GM21737 (cell line): ENCODE data around the gene GPR180.

Experiments
- ATAC-seq: cut with Tn5 transposase; IDR thresholded peaks from one replicate; pipeline ENCODE4 v1.9.1; 2021; ENCODE audit warnings: mild to moderate bottlenecking, moderate library complexity; ENCODE audit not compliant: unreplicated experiment

Gene GPR180

DNA sequence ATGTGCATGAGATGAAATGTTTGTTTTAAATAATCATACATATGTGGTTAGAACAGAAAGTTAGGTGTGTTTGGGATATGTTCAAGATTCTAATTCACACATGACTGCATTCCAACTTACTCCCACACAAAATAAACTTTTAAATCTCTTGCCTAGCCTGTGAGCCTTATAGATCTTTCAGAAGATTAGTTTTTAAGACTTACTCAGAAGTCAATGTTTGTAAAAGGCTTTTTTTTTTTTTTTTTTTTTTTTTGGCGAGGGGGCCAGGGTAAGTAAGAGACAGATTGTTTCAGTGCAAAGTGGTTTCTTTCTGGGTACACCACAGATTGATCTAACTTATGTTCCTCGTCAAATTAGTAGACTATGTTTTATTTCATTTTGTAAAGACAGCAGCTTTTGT is 39.1 kb downstream of the GPR180 start:
- ATAC-seq = no peak

DNA sequence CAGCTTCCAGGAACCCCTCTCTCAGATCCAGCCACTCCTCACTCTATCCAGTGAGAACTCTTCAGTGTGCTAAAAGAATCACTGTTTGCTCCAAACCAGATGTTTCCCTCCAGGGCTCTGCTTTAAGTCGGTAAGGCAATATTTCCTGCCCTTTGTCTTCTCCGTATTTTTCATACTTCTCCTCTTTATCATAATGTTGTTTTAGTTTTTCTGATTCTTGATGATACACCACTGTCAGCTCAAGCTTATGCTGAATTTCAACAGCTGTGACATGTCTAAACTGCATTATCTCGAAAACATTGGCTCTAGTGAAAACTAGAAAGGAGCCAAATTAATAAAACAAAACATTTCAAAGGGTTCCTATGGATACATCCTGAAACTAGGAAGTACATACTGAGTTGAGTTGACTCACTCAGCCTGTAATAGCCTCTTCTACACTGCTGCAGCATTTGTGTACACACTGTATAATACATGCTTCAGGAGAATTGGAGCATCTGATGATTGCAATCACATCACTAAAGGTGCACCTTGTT is 39.8 kb downstream of the GPR180 start:
- ATAC-seq = no peak

DNA sequence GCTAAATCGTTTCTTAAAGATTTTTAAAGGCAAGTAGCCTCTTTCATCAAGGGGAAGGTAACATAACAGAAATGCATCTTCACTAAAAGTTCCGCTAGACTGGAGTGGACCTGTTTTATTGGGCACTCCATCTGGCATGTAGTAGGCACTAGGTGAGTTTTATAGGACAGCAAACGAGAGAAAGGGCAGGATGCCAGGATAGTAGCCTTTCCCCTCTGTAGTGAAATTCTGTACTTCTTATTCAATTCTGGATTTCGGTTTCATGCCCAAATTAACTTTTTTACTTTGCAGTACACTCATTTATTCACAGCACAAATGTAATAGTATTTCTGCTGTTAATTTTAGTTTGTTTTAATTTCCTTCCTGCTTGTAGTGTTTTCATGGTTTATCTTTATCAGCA is 45.2 kb downstream of the GPR180 start:
- ATAC-seq = peak; percentile 70

DNA sequence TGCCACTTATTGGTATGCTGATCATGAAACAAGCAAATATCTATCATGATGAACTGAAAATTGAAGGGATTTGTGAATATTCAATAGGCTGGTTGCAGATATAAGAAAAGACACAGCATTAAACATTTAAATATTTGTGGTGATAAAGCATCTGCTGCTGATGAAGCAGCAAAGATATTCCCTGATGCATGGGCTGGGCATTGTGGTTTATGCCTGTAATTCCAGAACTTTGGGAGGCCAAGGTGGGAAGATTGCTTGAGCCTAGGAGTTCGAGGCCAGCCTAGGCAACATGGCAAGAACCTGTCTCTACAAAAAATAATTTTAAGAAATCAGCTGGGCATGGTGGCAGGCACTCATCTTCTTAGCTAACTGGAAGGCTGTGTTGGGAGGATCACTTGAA is 54.5 kb downstream of the GPR180 start:
- no peak for ATAC-seq

DNA sequence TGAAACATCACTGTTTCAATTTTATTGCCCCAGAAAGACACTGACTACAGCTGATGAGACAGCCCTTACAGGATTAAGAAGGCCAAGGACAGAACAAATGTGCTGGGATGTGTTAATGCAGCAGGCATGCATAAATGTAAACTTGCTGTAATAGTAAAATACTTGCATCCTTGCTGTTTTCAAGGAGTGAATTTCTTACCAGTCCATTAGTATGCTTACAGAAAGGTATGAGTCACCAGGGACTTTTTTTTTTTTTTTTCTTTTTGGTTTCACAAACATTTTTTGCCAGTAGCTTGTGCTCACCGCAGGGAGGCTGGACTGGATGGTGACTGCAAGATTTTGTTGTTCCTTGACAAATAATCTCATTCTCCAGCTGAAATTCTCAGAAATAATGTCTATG is 55.1 kb downstream of the GPR180 start:
- ATAC-seq = peak; percentile 79

DNA sequence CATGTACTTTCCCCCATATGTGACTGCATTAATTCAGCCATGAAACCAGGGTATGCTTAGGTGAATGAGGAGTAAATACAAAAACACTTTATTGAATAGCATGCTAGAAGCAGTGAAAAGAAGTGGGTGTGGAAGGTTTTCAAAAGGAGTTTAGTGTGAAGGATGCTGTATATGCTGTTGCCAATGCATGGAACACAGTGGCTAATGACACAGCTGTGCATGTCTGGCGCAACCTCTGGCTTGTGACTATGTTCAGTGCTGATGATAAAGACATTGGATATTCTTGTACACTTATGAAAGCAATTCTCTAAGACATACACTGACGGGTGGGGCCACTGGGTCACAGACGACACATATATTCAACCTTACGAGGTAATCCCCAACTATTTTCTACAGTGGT is 55.5 kb downstream of the GPR180 start:
- peak; percentile 36 for ATAC-seq

DNA sequence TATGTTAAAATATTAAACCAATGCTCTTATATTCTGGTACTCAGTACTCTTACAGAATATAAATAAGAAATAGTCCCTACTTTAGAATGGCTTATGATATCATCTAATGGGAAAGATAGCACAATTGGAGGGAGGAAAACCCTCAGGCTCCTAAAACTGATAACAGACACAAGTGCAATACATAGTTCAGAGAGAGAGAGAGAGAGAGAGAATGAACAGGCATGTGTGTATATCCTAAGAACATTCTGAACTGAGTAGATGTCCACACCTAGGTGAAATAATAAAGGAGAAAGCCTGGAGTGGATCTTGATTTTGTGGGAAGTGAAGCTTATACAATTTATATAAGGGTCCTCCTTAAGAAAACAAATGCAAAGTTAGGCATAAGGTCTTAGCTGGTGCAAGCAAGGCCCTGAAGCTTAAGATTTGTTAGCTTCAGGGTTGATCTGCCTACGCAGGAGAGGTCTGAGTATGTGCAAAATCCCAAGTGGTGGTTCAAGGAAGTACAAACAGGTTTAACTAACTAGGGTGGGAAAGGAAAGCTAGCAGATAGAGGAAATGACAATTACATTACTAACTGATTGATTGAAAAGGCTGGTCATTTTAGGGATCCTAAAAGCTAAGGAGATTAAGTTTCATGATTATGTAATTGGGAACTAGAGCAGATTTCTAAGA is 57.4 kb downstream of the GPR180 start:
- ATAC-seq = no peak

DNA sequence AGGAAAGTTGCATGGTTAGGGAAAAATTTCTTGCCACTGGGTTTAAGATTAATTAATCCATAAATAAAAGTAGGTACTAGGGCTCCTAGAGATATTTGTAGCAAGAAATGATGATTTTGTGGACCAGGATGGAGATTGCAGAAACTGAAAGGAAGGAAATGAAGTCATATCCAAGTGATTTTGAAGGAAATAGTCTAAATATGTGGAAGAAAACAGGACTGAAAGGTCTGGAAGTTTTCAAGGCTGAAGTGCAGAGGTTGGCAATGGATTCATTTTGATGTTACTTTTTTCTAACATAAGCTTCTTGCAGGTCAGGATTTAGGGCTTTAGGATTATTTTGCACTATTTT is 57.9 kb downstream of the GPR180 start:
- ATAC-seq = no peak

DNA sequence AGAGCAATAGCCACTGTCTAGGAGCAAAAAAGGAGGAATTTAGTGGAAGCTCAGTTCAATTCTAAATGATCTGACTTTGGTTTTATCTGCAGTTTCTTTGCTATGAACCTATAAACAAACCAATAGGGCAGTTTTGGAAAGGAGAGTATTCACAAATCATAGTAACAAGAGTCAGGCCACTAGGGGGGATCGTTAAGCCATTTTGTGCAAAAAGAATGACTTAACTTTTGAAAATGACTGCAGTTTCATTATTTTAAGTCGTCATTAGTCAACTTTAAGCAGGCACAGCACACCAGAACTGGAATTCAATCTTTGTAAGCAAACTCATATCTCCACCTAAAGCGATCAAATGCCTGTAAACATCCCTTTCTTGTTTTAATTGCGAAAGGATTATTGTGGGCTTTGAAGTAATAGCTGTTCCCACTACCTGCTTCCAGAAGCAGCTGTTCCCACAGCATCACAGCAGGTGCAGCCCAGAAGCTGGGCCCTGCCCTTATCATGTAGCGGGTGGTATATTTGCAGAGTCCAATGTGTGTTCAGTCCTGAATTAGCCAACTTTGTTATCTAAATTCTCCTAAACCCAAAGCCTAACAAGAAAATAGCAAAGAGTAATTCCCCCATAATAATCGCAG is 59.2 kb downstream of the GPR180 start:
- no peak for ATAC-seq

DNA sequence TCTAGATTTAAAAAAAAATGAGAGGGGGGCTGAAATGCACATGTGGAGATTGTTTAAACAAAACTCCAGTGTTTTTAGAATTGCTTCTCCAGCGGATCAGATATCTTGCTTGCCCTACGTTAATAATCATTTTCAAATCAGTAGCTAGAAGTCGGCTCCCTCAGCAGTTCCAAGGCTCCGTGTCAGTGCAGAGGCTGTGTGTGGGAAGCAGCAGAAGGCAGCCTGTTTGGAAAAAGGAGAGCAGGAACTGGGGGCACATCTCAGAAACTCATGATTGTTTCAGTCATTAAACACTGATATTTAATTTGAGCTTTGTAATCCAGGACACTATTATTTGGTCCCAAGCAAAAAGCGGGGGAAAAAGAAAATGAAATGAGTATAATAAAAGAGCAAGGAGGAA is 59.7 kb downstream of the GPR180 start:
- no peak for ATAC-seq

DNA sequence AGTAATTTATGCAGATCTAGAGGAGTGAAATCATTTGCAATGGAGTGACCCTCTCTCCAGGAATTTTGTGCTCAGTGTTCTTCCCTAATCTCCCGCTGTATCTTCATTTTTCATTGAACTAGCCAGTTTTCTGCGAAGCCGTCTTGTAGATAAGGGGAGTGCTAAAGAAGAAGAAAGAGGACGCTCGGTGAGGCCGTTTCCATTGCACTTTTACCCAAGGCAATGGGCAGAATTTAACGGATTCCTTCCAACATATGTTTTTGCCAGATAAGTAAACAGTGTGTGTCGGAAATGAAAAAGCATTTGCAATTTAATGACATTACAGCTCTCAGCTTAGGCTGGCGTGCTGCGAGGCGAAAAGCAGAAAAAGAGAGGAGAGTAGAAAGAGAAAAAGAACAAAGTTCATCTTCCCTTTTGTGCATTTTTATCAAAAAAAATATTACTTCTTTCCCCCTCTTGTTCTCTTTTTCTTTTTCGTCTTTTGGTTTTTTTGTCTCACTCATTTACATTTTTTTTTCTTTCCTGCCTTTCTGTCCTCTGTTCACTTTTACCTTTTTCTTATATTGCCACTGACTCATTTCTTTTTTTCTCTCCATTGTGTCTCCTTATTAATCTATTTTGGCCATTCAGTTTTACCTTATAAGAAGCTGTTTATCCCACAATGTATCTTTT is 60.8 kb downstream of the GPR180 start:
- no peak for ATAC-seq

DNA sequence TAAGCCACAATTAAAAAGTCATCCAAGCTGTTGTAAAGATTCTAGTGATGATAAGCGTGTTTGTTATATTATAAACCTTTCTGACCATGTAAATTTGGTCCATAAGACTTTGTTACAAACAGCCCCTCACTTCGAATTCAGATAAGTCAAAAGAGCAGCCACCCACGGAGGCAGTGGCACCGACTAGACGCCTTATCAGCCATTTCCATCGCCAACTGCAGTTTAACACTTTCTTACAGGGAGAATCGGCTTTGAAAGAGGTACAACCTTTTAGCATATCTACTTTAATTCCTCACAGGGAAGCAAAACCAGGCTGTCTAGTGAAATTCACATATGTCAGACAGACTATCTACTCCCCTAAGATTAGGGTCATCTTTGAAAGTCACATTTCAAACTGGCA is 63.2 kb downstream of the GPR180 start:
- no peak for ATAC-seq

DNA sequence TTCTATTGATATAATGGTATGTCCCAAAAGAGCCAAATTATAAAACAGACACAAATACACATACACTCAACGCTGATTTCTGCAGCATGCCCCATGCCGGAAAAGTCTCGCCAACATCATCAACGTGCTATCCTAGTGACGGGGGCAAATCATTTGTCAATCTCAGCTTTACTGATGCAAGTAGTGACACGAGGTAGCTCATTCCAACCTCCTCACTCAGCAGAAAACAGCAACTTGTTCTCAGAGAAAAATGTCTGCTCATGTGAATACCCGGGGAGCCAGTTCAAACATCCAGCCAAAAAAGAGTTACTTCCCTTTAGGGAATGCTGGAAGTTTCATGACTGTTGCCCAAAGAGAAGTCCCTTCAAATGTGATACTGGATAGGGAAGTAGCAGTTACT is 64.4 kb downstream of the GPR180 start:
- ATAC-seq = no peak

DNA sequence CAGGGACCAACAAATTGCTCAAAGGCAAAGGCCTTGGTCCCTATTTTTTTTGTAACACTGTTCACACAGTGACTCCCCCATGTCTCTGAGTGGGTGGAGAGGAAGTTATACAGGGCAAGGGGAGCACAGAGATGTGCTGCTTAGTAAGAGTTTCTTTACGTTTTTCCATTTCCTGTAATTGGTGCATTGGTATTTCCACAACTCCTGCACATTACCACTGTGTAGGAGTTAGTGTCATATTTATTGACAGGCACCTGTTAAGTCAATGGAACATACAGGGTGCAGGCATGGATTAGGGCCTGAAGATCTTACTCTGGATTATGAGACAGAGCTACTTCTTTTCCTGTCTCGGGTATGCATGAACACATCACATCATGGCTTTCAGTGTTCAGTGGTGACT is 65.5 kb downstream of the GPR180 start:
- ATAC-seq = no peak

DNA sequence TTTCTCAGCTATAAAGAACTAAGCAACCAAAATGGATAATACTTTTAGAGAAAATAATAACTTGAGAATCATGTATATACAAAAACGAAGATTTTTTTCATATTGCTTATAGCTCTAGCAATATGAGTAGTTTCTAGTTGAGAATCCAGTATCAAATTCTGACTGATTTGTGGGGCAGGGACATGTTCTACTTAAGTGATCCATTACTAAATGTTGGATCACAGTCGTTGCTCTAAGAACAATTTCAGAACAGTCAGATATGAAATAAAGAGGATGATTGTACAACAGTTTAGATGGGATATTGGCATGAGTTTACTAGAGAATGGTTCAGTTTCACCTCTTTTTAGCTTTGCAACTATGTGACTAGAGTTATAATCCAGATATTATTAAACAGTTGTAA is 70.7 kb downstream of the GPR180 start:
- ATAC-seq = no peak

DNA sequence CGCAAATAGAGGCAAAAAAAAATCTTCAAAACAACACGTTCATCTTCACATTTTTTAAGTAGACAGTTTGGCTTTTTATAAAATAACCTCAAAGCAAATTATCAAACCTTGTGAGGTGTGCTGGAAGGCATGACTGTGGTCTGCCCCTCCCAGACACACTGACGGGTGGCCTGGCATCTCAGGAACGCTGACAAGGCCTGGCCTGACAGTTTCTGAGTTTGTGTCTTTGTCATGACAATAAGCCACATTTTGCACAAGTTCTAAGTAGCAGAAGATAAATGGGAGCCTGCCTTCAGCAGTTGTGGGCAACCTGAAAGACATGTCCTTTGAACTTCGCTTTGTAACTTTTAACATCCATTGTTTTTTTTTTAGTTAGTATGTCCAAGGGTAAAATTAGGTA is 72.2 kb downstream of the GPR180 start:
- ATAC-seq = no peak

DNA sequence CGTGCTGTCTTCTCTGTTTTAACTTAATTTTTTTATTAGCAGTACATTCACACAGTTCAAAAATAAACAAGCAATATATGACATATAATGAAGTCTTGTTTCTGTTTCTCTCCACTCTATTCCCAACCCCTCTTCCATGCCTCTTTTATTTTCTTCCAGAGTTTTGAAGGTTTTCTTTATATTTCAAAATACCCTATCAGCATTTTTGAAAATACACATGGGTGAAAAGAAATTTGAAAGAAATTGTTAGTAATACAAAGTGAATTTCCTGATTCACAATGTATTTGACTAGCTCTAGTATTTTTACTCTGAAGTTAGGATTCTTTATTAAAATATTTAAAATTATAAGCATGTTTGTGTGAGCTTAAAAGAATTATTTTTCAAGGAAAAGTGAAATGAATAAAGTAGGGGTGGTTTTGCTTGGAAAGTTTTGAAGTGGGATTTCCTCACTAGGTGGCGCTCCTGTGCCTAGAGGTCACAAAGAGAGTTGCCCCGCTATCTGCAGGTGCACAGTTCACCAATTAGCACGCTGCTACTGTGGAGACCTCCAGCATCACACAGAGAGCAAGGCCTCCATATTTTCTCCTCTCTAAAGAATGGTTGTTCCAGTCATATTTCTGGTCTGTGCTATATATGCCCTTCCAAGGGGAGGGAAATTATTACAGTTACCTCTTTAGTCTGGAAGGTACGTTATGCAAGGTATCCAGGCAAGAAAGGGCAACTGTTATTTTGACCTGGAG is 73.1 kb downstream of the GPR180 start:
- ATAC-seq = no peak

DNA sequence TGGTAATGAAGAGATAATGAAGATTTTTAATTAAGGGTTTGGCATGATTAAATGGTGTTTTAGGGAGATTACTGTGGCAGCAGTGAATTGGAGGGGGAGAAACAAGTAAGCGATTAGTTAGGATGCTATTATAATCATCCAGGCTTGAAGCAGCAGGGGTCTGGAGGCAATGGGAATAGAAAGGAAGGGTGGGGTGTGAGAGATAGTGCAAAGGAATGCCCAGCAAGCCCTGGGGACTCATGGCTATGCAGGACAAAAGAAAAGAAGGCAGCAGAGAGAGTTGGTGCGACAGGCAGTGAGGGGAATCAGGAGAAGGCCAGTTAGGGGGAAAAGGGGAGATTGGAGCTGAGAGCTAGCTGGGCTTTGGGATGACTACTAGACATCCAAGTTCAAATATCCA is 76.1 kb downstream of the GPR180 start:
- ATAC-seq = no peak

DNA sequence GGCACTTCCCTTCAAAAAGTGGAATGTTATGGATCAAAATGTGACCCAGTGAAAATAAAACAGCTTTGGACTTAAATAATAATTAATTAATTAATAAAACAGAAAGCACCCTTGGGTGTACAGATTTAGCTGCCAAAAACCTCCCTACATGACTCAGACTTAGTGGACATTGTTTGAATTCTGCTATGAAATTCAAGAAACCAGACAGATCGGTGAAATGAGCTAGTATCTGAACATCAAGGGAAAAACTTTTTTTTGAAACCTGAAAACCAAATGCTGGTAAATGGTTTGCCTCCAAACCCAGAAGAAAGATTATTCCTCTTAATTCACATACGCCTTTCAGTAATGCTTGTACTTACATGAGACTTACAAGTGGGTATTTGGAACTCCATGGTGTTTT is 77.2 kb downstream of the GPR180 start:
- ATAC-seq = no peak

DNA sequence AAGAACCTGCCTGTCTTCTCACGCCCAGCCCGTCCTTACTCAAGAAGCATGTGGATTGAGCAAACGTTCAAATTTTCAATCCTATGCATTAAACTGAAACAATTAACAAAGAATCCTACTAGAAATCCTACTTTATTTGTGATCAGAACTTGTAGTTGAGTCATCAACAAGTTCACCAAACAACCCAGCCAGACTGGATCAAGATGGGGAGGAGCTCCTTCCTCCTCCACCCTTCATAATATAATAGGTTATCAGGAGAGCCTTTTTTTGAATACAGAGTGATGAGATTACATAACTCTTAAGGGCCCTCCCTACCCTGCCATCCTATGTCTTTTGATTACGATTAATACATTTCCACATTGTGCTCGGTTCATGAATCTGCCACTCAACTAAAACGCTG is 78.0 kb downstream of the GPR180 start:
- no peak for ATAC-seq

DNA sequence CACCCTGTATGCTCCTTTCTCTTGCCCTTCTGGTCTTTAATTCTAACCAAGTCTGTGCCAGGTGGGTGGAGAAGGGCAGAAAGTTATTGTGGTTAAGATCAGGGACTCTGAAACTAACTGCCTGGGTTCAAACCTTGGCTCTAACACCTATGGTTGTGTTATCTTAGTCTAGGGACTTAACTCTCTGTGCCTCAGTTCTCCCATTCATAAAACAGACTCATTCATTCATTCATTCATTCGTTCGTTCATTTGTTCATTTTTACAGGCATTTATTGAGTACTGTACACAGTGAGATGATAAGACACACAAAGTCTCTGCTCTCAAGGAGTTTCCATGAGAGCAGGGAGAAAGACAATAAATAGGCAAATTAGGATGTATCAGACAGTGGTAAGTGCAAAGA is 80.6 kb downstream of the GPR180 start:
- ATAC-seq = no peak

DNA sequence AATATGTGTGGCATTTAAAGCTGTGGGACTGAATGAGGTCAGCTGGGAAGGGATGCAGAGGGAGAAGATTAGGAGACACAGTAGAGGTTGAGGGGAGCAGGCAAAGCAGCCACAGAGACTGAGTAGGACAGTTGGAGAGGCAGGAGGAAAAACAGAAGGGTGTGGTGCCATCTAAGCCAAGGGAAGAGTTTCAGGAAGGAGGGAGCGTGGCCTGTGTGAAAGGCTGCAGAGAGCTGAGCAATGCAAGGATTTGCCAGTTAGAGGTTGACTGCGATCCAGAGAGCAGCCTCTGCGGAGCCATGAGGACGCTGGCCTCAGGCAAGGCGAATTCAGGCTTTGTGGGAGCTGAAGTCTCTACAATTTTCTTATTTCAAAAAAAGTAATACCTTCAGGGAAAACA is 81.8 kb downstream of the GPR180 start:
- ATAC-seq = no peak
